IPS-NIHi11 (cell line): ENCODE measurements around the gene ZNF436.
A peak's percentile ranks its signal among the peaks of the same experiment; 100 is the strongest.
"Not testable (repeated sequence)": the region's sequence is repeated elsewhere in the genome, so short reads cannot be mapped to it uniquely, and the experiment has no call there.

ENCODE experiments used
- DNase-seq: peaks from one replicate; pipeline ENCODE4 v3.0.0; 2012; ENCODE audit warnings: mixed read lengths, low spot score

The ZNF436 gene

DNA sequence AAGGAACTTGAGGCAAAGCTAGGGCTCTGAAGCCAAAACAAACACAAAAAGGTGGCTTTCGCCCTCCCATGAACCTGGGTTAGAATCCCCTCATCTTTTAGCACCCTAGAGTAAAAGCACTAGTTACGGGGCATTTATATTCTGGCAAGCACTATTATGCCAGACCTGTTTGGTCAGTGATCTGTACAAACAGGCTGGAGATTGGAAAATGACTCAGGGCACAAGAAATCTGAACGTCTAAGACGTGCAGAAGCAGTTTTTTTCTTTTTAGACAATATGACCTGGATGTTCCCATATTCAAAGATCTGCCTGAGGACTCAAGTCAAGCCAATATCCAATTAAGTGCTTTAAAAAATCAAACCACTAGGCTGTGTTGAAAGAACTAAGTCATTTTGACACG, 3.0 kb downstream of the ZNF436 start:
- no peak for DNase-seq

DNA sequence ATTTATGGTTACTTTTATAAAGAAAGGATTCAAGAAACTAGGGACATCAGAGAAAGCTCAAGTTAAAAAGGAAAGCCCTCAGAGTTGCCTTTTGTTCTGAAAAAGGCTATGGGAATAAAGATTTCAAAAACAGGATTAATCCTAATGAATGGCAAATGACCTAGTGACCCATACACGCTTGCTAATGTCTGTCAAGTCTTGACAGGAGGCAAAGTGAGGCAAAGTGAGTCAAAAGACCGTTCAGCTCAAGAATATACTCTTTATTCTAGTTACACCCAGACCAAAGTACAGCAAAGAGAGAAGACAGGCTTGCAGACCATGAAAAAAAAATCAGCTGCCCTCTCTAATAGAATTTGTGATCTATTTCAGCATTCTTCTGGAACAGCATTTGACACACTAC, 3.5 kb downstream of the ZNF436 start:
- no peak for DNase-seq

DNA sequence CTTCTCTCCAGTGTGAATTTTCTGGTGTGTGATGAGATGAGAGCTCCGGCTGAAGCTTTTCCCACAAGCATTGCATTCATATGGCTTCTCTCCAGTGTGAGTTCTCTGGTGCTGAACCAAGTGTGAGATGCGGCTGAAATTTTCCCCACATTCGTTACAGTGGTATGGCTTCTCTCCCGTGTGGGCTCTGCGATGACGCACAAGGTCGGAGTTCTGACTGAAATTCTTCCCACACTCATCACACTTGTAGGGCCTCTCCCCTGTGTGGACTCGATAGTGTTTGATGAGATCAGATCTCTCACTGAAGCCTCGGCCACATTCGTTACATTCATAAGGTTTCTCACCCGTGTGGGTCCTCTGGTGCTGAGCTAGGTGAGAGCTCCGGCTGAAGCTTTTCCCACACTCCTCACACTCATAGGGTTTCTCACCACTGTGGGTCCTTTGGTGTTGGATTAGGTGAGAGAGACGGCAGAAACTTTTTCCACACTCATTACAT, 7.4 kb downstream of the ZNF436 start:
- no peak for DNase-seq

DNA sequence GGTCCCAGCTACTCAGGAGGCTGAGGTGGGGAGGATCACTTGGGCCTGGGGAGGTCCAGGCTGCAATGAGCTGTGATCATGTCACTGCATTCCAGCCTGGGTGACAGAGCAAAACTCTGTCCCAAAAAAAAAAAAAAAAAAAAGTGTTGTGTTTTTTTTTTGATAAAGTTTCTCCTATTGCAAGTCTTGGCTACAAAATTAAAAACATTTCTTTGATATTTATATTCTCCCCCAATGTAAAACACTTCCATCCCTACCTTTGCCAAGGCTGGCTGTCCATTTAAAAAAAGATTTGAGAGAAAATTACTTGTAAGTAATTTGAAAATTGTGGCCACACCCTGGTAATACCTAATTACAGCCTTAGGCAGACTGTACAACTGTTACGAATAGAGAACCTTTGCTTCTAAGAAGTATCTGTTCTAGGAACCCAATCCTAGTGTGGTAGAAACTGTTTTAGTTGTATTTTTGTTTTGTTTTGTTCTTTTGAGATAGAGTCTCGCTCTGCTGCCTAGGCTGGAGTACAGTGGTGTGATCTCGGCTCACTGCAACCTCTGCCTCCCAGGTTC, 11.2 kb downstream of the ZNF436 start:
- no peak for DNase-seq

DNA sequence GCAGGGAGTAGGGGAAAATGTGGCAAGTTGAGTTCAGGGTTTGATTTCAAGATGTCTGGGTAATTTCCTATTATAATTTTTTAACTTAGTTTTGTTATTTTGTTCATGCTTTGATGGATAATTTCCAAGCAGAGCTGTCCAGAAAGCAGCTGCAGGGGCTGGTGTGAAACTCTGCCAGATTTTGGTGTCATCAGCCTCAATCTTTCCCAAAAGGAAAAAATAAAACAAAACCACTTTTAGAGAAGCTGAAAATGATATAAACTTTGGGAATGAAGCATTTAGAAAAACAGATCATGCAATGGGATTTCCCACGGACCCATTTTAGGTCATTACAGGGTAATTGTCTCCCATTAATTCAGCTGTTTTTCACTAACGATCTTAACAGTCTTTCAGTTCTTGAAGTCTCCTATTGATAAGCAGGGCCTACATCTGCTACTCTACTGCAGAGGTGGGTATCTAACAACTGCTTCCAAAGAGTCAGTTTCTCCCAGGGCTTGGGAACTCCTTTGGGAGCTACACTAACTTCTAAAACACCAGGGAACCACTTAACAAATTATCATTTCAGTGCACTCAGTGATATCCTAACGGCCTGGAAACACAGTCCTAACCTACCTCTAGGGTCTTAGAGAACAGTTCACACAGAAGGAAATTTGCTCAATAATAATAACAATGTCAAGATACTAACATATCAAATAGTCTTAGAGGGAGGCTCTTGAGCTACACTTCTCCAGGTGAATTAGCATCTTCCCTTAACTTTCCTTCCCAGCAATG, 12.3 kb downstream of the ZNF436 start:
- peak; percentile 41 for DNase-seq

DNA sequence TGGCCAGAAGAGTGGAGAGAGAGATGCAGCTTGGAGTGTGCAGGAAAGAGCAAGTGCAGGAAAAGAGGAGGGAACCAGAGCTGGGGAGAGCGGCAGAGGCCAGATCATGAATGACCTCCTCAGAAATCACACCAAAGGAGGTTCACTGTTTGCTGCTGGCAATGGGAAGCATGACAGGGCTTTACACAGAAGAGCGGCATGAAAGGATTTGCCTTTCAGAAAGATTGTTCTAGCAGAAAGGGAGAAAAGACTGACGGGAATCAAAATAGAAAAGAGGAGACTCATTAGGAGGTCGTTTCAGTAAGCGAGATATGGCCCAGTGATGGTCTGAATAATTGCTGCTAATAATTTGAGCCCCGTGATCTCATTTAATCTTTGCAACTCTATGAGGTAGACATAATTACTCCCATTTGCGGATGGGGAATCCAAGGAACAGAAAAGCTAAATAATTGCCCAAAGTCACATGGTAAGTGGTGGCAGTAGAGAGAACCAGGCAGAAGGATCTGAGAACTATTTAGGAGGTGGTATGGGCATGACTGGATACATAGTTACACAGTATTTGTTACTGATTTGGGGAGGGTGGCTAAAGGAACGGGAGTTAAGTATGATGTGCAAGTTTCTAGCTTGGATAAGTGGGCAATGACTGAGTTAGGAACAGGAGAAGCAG, 13.0 kb downstream of the ZNF436 start:
- DNase-seq = no peak

DNA sequence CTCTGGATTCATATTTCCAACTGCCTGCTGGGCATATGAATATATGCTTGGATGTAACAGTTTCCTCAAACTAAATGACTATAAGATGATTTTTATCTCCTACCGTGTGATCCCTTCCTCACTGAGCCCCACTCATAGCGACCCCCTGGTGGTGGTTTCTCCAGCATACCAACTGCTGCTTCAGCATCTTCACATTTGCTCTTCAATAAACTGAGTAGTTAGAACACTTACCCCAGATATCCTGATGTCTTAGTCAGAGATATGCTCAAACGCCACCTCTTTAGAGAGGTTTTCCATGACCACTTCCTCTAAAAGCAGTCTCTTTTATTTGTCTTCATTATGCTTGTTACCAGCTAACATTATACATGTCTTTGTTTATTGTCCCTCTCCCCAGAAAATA, 15.4 kb downstream of the ZNF436 start:
- DNase-seq = no peak

DNA sequence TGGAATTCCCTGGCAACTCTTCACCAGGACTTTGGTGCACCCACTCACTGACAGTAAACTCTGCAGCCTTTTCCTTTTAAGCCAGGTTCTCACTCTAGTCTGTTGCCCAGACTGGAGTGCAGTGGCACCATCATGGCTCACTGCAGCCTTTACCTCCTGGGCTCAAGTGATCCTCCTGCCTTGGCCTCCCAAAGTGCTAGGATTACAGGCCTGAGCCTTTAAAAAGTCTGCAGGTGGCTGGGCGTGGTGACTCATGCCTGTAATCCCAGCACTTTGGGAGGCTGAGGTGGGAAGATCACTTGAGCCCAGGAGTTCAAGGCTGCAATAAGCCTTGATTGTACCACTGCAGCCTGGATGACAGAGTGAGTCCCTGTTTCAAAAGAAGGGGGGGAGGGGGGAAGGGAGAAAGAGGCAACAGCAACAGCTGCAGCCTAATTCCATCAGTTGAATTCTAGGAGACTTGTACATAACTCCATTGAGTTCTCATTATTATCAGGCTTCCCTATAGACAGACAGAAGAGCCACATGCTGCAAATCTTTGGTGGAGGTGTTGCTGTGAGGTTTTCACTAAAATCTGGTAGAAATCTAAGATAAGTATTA, 17.4 kb downstream of the ZNF436 start:
- DNase-seq = no peak

DNA sequence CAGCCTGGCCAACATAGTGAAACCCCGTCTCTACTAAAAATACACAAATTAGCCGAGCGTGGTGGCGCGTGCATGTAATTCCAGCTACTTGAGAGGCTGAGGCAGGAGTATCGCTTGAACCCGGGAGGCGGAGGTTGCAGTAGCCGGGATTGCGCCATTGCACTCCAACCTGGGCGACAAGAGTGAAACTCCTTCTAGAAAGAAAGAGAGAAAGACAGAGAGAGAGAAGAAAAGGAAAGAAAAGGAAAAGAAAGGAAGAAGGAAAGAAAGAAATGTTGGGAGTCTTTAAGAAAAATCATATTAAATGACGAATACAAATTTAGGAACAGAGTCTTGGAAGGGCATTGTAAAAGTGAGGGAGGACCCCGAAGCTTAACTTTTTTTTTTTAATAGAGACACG, 23.7 kb downstream of the ZNF436 start:
- DNase-seq = no peak

DNA sequence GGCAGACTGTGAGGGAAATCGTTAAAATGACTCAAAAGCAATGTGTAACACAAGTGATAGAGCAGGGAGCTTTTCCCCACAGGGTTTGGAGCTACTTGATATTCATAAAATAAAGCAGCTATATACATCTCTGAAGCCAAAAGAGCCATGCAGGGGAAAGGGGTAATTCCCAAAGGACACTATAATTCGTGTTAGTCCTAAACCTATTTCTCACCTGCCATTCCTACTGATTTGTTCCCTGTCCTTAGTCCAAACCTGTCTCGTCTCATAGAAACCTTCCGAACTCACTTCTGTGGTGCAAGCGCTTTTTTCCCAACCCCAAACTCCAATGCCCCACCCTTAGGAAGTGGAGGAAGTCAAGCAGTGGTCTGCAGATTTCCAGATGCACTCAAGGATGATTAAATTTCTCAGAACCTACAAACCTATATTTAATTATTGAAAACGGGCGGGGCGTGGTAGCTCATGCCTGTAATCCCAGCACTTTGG, 24.6 kb downstream of the ZNF436 start:
- DNase-seq = peak; percentile 14

DNA sequence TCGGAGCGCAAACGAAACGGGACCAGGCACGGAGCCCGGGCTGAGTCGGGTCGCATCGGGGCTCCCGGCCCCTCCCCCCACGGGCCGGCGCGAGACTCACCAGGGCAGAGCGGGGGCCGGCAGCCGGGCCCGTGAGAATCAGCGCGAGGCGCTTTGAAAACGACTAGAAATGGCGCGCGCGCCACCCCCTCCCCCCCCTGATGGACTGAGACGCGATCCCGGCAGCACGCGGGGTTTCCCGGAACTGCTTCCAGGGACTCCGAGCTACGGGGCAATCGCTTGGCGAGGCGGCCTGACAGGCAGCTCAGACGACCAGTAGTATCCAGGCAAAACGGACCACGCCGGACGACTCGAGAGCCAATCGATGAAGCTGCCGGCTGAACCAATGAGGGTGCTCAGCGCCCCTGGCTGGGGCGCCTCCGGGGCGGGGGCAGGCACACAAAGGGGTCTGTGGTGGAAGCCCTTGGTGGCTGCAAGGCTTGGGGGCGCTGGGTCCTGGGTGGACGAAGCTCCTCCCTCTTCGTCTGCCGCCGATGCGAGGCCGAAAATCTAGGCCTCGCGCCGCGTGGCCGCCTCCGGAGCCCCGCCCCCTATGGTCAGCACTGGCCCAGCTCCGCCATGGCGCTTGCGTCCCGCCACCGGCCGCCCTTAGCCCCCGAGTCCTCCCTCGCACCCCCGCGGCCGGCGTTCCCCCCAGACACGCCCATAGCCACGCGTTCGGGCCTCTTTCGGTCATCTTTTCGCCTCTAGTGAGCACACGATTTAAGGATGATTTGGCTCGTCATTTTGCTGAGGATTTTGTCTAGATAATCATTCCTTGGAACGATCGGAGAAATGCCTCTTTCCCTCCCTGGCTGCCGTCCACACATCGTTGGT, 25.3 kb downstream of the ZNF436 start, which contains the start of gene HNRNPR:
HNRNPR (minus strand) TSS at position 174 of the 876 bp plus-strand sequence. CDS start 3,276 bp downstream, outside the sequence.
- peak; percentile 97 for DNase-seq

DNA sequence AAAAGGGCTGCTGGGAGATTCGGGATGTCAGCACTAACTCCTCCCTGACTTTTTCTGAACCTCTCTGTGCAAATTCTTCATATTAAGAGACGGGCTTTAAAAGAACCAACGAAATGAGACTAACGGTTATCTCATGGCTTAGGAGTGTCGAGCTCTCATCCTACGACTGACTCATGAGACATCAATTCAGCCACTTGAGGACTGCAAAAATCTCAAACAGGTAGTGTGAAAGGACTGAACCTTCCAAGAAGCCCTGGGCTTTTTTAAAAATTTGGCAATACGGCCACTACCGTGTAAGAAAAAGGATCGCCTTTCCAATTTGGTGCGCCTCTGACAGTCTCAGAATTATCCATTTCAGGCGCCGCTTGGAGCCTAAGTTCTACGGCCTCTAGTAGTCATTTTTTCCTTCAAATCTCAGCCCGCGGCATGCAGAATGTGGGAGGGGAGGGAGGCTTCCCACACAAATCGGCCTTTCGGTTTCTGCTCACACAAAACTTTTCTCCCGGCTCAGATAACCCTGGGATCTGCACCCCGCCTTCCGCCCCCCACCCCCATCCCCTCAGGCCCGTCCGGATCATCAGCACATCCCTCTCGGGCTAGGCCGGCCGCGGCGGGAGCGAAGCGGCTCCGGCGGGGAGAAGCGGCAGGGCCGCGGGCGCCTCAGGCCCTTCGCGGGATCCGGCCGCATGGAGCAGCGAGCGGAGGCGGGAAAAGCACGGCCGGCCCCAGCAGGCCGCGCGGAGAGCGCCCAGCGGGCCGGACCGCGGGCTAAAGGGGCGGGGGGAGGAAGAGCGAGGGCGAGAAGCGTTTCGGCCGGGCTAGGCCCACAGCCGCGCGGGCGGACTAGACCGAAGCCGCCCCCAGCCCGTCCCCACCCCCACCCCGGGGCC, 26.2 kb downstream of the ZNF436 start:
- DNase-seq = peak; percentile 47

DNA sequence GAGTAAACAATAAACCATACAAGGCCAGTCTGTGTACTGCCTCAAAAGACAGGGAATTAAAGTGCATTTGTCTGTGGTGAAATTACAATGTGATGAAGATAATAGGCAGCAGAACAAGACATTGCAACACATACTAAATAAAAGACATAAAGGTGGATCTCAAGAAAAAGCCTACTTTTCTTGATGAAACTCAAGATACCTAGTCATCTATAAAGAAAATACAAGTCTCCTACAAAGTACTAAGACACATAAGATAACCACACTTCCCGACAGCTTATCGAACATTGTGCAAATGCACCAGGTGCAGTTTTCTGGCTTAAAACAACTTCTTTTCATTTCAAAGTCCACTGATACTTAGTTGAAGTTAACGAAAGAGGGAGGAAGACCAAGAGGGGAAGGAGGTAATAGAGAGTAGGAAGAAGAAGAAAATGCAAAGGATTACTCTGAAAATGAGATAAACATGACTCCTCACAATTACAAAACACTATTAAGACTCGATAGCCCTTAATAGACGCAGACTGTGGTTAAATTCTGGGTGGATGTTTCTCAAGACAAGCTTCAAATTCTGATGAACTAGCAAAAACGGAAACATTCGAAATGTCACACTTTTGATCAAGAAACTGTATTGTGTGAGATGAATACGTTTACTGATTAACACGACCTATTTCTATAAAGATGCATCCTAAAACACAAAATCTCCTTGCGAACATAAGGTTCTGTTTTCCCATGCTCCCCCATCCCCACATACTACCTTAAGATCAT, 27.5 kb downstream of the ZNF436 start:
- DNase-seq = no peak

DNA sequence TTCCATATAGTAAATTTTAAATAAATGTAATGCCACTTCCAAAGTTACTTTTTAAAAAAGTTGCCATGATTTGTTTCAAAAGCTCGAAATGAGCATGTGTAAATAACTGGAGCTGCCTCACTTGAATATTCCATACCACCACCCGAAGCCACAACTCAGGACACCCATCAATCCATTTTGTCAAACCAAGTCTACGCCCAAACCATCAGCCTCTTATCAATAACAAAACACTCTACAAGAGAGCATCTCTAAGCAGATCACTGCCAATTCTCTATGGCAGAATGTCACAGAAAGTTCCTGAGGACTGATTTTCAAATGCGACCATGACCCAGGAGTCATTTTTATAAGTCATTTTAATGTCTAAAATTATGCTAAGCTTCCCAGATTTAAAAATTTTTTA, 30.0 kb downstream of the ZNF436 start:
- DNase-seq = no peak

DNA sequence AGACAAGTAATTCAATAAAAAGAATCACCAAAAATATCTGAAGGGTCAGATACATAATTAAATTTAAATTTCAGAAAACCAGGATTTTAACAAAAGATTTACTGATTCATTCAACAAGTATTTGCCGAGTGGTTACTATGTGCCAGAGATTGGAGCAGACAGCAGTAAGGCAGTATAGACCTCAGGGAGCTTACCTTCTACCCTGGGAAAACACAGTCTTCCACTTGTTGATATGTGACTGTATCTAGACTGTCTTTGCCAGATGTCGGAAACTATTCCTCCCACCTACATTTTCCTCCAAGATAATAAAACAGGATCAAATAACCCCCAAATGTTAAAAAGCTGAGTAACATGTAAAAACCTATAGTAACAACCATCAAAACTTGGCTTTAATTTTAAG, 31.8 kb downstream of the ZNF436 start:
- DNase-seq = no peak

DNA sequence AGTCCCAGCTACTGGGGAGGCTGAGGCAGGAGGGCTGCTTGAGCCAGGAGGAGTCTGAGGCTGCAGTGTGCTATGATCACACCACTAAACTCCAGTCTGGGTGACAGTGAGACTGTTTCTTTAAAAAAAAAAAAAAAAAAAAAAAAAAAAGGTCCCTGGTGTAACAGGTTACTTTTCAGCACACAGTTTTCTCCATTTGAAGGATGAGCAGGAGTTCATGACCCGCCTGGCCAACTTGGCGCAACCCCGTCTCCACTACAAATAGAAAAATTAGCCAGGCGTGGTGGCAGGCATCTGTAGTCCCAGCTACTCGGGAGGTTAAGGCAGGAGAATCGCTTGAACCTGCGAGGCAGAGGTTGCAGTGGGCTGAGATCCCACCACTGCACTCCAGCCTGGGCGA, 37.9 kb downstream of the ZNF436 start:
- no peak for DNase-seq

DNA sequence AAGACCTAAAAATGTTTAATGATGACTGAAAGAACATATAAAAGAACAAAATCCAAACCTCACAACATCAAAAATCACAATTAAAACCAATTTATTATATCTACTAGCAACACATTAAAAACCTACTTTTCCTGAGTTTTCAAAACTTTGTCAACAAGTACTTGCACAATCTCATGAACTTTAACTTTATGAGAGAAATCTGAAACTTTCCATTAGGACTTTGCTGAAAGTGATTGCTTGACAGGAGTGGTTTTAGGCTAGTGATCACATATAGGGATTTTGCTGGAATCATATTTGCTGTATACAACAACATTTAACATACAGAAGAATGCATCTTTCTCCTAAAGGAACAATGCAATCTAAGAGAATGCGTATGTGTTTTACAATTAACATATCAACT, 38.8 kb downstream of the ZNF436 start:
- DNase-seq = no peak

DNA sequence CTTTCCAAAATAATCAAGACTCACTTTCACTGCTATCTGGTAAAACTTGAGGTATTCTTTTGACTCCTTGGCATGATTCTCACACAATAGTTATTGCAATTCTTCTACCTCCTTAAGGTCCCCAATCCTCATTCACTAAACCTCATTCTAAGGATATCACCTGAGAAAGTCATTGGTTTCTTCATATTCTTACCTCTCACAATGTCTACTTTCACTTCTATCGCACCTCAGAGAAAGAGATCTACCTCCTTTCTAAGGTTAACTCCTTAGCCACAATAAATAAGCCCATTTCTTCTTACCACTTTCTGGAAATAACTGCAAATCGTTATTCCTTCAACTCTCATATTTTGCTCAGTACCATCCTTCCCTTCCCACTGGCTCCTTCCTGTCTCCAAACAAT, 44.2 kb downstream of the ZNF436 start:
- no peak for DNase-seq

DNA sequence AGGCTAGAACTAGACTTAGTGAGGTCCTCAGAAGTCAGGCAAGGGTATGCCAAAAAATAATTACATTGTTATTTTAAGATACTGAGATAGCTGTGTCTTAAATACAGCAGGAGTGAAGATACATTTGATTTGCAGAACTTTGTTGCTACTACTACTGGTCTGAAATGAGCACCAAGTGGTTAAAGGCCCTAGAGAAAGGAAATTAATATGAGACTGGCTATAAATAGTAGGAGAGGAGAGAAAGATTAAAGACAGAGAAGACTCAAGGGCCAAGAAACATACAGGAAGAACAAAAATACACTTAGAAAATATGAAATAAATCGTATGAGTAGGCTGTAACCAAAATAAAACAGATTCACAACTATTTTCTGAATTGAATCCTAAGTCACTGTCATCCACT, 46.9 kb downstream of the ZNF436 start:
- no peak for DNase-seq

DNA sequence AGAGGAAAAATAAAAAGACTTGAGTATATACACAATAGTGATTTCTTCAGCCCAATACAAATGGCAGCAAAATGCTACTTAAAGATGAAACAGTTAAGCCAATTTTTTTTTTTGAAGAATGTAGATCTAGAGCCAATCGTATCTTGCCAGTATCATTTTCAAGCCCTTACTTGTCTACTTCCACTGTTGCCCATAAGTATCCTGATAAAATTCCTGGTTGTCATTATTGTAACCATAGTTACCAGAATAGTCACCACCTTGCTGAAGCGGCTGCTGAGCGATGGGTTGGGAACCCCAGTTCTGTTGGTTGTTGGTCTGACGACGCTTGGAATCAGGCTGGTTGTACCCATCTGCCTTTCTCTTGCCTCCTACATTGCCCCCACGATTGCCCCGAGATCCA, 59.4 kb downstream of the ZNF436 start:
- not testable (repeated sequence) for DNase-seq
